NCI-H345 (cell line): ENCODE results near the gene ALOX15B.
"Not testable (repeated sequence)": the region's sequence is repeated elsewhere in the genome, so short reads cannot be mapped to it uniquely, and the experiment has no call there.

Experiments
- DNase-seq: peaks from one replicate; lab custom pipeline; 2025; lab: John Stamatoyannopoulos, UW

The ALOX15B gene

DNA sequence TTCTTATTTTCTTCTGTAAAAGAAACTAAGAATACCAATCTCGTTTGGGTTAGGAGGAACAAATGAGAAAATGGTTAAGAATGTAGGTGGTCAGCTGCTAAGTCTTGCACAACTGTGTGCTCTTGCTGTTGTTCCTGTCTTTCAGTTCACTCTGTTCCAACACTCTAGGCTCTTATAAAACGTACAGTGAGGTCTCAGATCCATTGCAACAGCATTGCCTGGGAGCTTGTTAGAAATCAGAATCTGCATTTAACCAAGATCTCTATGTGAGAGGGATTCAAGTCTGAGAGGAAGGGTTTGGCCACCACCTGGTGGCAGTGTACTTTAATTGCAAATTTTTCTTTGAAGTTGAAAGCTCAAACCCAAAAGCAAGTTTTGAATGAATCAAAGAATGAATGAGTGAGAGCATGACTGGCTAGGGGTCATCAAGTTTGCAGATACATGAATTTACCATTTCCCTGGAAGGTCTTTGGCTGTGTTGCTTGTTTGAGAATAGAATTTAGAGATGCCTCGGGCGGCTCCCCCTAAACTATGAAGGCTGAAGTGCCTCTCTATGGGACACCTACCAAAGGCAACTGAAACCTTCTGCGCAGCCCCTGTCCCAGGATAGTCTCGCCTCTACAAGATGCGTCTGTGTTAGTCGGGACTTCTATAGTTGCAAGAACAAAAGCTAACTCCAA, 2.5 kb downstream of the ALOX15B start:
- no peak for DNase-seq

GRCh38 chr17:8041979-8042378, 3.1 kb downstream of the ALOX15B start:
- no peak for DNase-seq

GRCh38 chr17:8044819-8045810, 6.3 kb downstream of the ALOX15B start:
- no peak for DNase-seq

DNA sequence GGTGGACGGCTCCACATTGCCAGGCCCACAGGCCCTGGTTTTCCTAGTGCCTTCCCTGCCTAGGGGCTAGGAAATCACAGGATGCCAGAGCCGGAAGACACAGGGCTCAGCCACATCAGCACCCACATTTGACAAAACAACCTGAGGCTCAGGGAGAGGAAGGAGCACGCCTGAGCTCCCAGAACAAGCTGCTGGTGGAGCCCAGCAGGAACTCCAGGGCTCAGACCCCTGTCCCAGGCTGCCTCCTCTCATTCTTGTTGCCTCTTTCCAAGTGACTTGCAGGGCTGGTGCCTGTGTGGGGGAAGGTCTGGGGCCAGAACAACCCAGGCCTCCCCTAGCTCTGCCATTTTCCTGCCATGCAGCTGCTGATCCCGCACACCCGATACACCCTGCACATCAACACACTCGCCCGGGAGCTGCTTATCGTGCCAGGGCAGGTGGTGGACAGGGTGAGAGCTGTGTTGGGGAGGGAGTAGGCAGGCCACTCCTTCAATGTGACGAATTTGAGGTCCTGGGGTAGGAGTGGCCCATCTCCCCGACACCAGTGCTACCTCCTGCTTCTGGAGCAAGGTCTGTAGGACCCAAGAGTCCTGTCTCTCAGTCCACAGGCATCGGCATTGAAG, 7.6 kb downstream of the ALOX15B start:
- DNase-seq, result no peak

GRCh38 chr17:8046929-8047768, 8.3 kb downstream of the ALOX15B start:
- DNase-seq, result no peak

- no peak for DNase-seq
Measured at GRCh38 chr17:8047769-8048110, 8.9 kb downstream of the ALOX15B start.

- DNase-seq, result no peak
Measured at GRCh38 chr17:8048236-8048635, 9.4 kb downstream of the ALOX15B start.

- DNase-seq, result no peak
Measured at GRCh38 chr17:8048736-8049135, 9.9 kb downstream of the ALOX15B start.

DNA sequence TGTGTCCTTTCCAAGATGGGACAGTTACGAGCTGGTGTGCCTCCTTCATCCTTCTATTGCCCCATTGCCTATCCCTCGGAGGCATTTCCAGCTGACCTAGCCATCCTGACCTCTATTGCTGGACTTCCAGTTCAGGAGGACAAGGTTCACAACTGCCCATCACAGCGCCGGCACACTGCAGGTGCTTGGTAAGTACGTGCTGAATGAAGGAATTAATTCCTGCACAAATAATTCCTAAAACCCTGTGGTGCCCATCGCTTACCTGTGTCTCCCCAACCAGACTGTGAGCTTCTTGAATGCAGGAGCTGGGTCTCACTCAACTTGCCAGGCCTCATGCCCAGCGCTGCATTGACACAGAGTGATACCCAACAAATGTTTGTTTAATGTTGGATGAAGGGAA, 13.0 kb downstream of the ALOX15B start:
- DNase-seq, result no peak

- DNase-seq, result no peak
Measured at GRCh38 chr17:8052256-8053252, 13.7 kb downstream of the ALOX15B start.

DNA sequence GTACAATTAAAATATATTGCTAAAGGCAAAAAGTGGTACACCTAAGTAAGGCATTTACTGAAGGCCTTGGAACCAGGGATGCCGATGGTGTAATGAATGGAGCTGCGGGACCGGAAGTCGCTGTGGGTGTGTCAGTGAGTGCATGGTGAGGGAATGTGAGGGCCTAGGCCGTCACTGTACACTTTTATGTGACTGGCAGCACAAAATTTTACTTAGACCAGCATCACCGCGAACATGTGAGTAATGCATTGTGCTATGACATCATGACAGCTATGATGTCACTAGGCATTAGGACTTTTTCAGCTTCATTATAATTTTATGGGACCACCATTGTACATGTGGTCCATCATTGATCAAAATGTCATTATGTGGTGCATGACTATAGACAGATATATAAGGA, 14.7 kb downstream of the ALOX15B start:
- DNase-seq, result no peak

DNA sequence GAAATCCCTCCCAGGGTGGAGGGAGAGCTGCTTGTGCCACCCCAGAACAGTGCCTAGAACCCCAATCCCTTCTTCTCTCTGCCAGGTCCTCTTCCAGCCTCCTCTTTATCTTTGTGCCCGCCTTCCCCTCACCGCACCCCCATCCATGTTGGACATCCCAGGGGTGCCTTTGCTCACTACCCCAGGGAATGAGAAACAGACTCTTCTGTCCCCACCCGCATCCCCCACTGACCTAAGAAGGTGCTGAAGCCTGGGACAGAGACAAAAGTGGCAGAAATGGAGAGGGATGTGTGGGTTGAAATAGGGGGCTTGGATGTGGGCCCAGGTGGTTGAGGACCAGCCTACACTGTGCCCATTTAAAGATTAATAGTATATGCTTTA, 17.0 kb downstream of the ALOX15B start:
- DNase-seq, result no peak

DNA sequence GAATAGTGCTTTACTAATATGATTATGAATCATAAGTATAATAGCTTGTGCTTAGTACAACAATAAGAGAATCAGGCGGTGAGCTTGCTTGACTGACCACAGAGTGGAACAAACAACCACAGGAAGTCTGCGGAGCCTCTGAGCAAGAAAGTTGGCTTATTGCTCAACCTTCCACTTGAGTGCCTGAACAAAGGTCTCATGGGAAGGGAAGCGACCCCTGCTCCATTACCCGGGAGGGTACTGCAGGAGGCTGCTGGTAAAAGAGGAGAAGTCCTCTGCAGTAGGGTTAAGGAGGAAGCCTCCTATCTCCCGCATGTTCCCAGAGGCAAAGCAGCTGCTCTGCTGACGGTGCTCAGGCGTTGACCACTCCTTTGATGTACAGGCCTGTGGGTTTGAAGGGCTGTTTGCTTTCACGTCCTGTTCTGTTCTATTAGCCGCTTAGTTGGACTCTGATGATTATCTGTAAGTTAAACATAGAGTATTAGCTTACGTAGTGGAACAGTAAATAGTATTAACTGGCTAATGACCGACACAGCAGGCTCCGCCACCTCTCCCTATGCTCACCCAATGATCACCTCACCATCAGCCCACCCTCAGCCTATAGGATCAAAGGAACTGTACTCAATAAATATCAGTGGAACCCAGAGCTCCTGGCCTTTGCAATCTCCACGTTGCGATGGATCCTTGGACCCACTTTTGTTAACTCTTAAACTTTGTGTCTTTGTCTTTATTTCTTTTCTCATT, 17.5 kb downstream of the ALOX15B start:
- no peak for DNase-seq

GRCh38 chr17:8056976-8057625, 18.2 kb downstream of the ALOX15B start:
- DNase-seq, result no peak

- peak; percentile 58 for DNase-seq
Measured at GRCh38 chr17:8057691-8058114, 18.8 kb downstream of the ALOX15B start.

DNA sequence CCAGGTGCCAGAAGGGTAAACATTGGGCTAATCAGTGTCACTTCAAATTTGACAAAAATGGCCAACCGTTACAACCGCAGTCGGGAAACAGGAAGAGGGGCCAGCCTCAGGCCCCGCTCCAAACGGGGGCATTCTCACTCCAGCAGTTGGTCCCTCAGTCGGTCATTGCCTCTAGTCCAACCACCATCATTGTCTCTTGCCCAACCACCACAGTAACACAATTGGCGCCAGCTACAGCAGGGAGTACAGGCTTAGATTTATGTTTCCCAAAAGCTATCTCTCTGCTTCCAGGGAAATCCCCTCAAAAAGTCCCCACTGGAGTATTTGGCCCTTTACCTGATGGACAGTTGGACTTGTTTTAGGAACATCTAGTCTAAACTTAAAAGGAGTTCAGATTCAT, 20.3 kb downstream of the ALOX15B start:
- no peak for DNase-seq

GRCh38 chr17:8060274-8060673, 21.4 kb downstream of the ALOX15B start:
- DNase-seq, result peak; percentile 85

DNA sequence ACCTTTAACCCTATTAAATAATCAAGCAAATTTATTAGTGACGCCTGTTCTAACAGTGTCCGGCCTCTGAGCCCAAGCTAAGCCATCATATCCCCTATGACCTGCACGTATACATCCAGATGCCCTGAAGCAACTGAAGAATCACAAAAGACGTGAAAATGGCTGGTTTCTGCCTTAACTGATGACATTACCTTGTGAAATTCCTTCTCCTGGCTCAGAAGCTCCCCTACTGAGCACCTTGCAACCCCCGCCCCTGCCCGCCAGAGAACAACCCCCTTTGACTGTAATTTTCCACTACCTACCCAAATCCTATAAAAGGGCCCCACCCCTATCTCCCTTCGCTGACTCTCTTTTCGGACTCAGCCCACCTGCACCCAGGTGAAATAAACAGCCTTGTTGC, 23.0 kb downstream of the ALOX15B start:
- DNase-seq, result not testable (repeated sequence)

- DNase-seq, result no peak
Measured at GRCh38 chr17:8062435-8062806, 23.6 kb downstream of the ALOX15B start.
